ENCODE data around the gene RPL34. TPM values are rescaled to one million over a fixed set of nuclear protein-coding genes. Genes with fewer than 3 reads are reported as not detected.

Gene RPL34
- polyA plus RNA-seq, 1 of the 3 experiments (the other 2 are of a cell fraction) = 2,955 TPM

DNA sequence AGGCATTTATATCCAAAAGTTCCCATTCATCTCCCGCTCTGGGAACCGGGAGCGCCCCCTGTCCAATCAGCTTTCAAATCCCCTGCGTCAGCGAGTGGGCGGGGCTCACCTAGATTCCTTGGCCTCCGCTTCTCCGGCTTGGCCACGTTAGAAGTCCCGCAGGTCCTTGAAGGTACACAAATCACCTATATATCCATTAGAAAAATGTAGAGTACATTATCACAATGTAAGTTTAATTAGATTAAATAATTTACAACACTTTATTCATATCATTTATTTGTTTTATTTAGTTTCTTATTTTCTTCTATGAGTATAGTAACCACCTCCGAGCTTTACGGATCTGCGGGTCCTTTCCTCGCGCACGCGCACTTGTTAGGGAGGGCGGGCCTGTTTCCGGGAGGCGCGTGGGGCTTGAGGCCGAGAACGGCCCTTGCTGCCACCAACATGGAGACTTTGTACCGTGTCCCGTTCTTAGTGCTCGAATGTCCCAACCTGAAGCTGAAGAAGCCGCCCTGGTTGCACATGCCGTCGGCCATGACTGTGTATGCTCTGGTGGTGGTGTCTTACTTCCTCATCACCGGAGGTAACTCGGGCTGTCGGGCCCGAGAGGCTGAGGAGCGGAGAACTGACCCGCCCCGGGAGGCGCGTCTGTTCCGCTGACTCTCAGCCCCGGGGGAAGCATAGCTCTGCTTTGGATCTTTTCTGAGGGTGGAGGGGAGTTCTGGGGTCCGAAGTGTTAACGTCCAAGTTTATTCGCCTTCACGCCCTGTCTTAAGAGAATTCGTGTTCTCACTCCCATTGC is 30.0 kb downstream of the RPL34 start, which contains the start of gene OSTC (continued):
- TF ChIP-seq, protein P1, sequence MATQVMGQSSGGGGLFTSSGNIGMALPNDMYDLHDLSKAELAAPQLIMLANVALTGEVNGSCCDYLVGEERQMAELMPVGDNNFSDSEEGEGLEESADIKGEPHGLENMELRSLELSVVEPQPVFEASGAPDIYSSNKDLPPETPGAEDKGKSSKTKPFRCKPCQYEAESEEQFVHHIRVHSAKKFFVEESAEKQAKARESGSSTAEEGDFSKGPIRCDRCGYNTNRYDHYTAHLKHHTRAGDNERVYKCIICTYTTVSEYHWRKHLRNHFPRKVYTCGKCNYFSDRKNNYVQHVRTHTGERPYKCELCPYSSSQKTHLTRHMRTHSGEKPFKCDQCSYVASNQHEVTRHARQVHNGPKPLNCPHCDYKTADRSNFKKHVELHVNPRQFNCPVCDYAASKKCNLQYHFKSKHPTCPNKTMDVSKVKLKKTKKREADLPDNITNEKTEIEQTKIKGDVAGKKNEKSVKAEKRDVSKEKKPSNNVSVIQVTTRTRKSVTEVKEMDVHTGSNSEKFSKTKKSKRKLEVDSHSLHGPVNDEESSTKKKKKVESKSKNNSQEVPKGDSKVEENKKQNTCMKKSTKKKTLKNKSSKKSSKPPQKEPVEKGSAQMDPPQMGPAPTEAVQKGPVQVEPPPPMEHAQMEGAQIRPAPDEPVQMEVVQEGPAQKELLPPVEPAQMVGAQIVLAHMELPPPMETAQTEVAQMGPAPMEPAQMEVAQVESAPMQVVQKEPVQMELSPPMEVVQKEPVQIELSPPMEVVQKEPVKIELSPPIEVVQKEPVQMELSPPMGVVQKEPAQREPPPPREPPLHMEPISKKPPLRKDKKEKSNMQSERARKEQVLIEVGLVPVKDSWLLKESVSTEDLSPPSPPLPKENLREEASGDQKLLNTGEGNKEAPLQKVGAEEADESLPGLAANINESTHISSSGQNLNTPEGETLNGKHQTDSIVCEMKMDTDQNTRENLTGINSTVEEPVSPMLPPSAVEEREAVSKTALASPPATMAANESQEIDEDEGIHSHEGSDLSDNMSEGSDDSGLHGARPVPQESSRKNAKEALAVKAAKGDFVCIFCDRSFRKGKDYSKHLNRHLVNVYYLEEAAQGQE (IDR thresholded peaks at IDR 0.05; ENCODE audit: low read depth, low read length) = no peak
- no peak for TF ChIP-seq MEF2A (IDR thresholded peaks at IDR 0.05; ENCODE audit: borderline replicate concordance, low read depth)
- TF ChIP-seq, protein P2, sequence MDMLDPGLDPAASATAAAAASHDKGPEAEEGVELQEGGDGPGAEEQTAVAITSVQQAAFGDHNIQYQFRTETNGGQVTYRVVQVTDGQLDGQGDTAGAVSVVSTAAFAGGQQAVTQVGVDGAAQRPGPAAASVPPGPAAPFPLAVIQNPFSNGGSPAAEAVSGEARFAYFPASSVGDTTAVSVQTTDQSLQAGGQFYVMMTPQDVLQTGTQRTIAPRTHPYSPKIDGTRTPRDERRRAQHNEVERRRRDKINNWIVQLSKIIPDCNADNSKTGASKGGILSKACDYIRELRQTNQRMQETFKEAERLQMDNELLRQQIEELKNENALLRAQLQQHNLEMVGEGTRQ (IDR thresholded peaks at IDR 0.05; ENCODE audit: borderline replicate concordance, low read depth, low read length) = no peak
- no peak for TF ChIP-seq GATA2 (CRISPR knock-in tag; IDR thresholded peaks at IDR 0.05)
- TF ChIP-seq RAD21 (IDR thresholded peaks at IDR 0.05; ENCODE audit: low read length) = no peak
- no peak for TF ChIP-seq TEAD4 (IDR thresholded peaks at IDR 0.05; ENCODE audit: borderline replicate concordance, insufficient read depth)
- TF ChIP-seq MXI1 (IDR thresholded peaks at IDR 0.05; ENCODE audit: low read depth, low read length) = peak; percentile 90

DNA sequence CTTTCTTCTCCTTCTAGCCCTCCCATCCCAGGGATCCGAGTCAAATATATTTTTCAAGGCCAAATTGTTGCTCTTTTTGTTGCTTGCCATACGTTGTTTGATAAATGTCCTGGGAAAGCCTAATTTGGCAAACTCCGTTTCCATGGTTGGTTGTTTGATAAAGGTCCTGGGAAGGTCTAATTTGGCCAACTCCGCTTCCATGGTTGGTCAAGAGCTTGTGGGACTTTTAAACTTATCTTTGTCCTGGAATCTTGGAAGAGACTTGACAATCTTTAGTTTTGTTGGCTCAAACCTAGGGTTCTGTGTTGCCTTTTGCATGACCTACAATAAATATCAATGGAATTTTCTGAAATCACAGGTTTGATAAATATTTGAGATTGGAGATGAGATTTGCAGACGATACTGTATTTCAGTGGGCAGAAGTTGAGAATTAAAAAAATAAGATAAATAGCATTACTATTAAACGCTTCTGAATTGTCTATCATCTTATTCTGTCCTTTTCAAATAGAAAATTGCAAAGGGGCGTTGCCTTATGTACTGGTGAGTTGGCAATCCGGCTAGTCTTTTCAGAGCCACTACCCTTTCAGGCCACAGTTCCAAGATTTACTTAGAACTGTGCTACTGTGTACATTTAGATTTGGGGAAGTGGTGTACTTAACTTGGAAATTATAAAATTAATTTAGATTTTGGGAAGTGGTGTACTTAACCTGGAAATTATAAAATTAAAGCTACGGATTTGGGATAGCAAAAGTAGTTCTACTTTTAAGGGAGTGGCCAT is 30.8 kb downstream of the RPL34 start:
- Histone ChIP-seq H3K9me3 (no peaks in the 10 kb centered on the region), H3K27ac (ENCODE audit: low read depth in 2 of 2, low read length in 1 of 2) (peak overlapping the region; percentile 75 to 88), H2AFZ (ENCODE audit: low read depth) (peak overlapping the region; percentile 91), H3K4me2 (peak overlapping the region; percentile 72), H3K27me3 (ENCODE audit: insufficient read depth) (no peaks in the 10 kb centered on the region), H3K79me2 (ENCODE audit: insufficient read depth) (peaks cover 58% of the 10 kb centered on the region), H3K9ac (peak overlapping the region; percentile 89), H3K4me3 (ENCODE audit: low read depth in 2 of 2, low read length in 1 of 2) (peak overlapping the region; percentile 80 to 96), H3K36me3 (replicated peaks in 1 of 2; ENCODE audit: control insufficient read depth in 1 of 2, insufficient read depth in 2 of 2, low read length in 1 of 2) (peaks cover 11 to 22% of the 10 kb centered on the region in 2 experiments), H3K9me2 (no peaks in the 10 kb centered on the region), H3F3A (replicated peaks; ENCODE audit: insufficient read depth) (peaks cover 14% of the 10 kb centered on the region), H4K20me1 (ENCODE audit: insufficient read depth) (peaks cover 26% of the 10 kb centered on the region), H3K4me1 (ENCODE audit: control insufficient read depth in 1 of 2, insufficient read depth in 2 of 2, low read depth in 1 of 2, low read length in 1 of 2) (peaks cover 6 to 8% of the 10 kb centered on the region in 2 experiments; a peak in 3 of 4 replicates)
- ChIA-PET POLR2A (interaction anchor here (2.6 kb wide), 1 partner anchor 30 kb away, joined by 18 read pairs; the partner anchor contains the start of gene RPL34), CTCF (interaction anchor here (1.3 kb wide), 1 partner anchor 632 kb away, joined by 6 read pairs; no protein-coding TSS in a partner anchor)
- 5% methylated on average over 9 of the region's 9 CpGs for WGBS (ENCODE audit: low lambda C conversion rate)
- DNase-seq = peak; percentile 22
- TF ChIP-seq, protein P3, sequence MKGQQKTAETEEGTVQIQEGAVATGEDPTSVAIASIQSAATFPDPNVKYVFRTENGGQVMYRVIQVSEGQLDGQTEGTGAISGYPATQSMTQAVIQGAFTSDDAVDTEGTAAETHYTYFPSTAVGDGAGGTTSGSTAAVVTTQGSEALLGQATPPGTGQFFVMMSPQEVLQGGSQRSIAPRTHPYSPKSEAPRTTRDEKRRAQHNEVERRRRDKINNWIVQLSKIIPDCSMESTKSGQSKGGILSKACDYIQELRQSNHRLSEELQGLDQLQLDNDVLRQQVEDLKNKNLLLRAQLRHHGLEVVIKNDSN (IDR thresholded peaks at IDR 0.05; ENCODE audit: borderline replicate concordance, low read depth) = no peak
- TF ChIP-seq ELF1 (IDR thresholded peaks at IDR 0.05) = no peak
- no peak for TF ChIP-seq TCF12 (IDR thresholded peaks at IDR 0.05)
- TF ChIP-seq YY1 (IDR thresholded peaks at IDR 0.05; ENCODE audit: low read depth) = no peak
- TF ChIP-seq TAF1 (IDR thresholded peaks at IDR 0.05; ENCODE audit: borderline replicate concordance, low read depth, low read length) = no peak
- TF ChIP-seq, protein P4, sequence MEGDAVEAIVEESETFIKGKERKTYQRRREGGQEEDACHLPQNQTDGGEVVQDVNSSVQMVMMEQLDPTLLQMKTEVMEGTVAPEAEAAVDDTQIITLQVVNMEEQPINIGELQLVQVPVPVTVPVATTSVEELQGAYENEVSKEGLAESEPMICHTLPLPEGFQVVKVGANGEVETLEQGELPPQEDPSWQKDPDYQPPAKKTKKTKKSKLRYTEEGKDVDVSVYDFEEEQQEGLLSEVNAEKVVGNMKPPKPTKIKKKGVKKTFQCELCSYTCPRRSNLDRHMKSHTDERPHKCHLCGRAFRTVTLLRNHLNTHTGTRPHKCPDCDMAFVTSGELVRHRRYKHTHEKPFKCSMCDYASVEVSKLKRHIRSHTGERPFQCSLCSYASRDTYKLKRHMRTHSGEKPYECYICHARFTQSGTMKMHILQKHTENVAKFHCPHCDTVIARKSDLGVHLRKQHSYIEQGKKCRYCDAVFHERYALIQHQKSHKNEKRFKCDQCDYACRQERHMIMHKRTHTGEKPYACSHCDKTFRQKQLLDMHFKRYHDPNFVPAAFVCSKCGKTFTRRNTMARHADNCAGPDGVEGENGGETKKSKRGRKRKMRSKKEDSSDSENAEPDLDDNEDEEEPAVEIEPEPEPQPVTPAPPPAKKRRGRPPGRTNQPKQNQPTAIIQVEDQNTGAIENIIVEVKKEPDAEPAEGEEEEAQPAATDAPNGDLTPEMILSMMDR (IDR thresholded peaks at IDR 0.05) = no peak
- TF ChIP-seq, protein P5, sequence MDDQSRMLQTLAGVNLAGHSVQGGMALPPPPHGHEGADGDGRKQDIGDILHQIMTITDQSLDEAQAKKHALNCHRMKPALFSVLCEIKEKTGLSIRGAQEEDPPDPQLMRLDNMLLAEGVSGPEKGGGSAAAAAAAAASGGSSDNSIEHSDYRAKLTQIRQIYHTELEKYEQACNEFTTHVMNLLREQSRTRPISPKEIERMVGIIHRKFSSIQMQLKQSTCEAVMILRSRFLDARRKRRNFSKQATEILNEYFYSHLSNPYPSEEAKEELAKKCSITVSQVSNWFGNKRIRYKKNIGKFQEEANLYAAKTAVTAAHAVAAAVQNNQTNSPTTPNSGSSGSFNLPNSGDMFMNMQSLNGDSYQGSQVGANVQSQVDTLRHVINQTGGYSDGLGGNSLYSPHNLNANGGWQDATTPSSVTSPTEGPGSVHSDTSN (IDR thresholded peaks at IDR 0.05) = no peak
- TF ChIP-seq RAD21 (IDR thresholded peaks at IDR 0.05; ENCODE audit: low read length) = no peak
- TF ChIP-seq MXI1 (IDR thresholded peaks at IDR 0.05; ENCODE audit: low read depth, low read length) = no peak
- TF ChIP-seq TEAD4 (IDR thresholded peaks at IDR 0.05; ENCODE audit: borderline replicate concordance, insufficient read depth) = no peak
- TF ChIP-seq, protein P6, sequence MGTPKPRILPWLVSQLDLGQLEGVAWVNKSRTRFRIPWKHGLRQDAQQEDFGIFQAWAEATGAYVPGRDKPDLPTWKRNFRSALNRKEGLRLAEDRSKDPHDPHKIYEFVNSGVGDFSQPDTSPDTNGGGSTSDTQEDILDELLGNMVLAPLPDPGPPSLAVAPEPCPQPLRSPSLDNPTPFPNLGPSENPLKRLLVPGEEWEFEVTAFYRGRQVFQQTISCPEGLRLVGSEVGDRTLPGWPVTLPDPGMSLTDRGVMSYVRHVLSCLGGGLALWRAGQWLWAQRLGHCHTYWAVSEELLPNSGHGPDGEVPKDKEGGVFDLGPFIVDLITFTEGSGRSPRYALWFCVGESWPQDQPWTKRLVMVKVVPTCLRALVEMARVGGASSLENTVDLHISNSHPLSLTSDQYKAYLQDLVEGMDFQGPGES (IDR thresholded peaks at IDR 0.05; ENCODE audit: low read depth, low read length) = no peak
- TF ChIP-seq FOXM1 (IDR thresholded peaks at IDR 0.05; ENCODE audit: low read depth) = no peak
- TF ChIP-seq FOSL2 (IDR thresholded peaks at IDR 0.05; ENCODE audit: borderline replicate concordance, low read depth) = no peak

All from SK-N-SH (cell line).